T-helper 2 cell treated with Interferon-gamma antibody and Interleukin-4, amounts not matched to agents 5 μg/mL and 100 μg/mL, for 36 hours (primary cell): Measurements from ENCODE around the gene MRPL4.
A peak's percentile ranks its signal among the peaks of the same experiment; 100 is the strongest.

Experiments
- DNase-seq: peaks from one replicate; pipeline ENCODE4 v3.0.0; 2021; ENCODE audit warnings: low spot score
- H3K27ac Mint-ChIP-seq: one replicate; pipeline ENCODE4 v1.8.0; 2021; ENCODE audit warnings: mild to moderate bottlenecking, mixed read lengths
- H3K27me3 Mint-ChIP-seq: one replicate; pipeline ENCODE4 v1.8.0; 2021; ENCODE audit warnings: low read depth, mixed read lengths
- H3K36me3 Mint-ChIP-seq: one replicate; pipeline ENCODE4 v1.8.0; 2021; ENCODE audit warnings: low read depth, mixed read lengths
- H3K4me1 Mint-ChIP-seq: one replicate; pipeline ENCODE4 v1.8.0; 2021; ENCODE audit warnings: low read depth, mixed read lengths
- H3K4me3 Mint-ChIP-seq: one replicate; pipeline ENCODE4 v1.8.0; 2022; ENCODE audit warnings: mild to moderate bottlenecking, moderate library complexity, mixed read lengths
- H3K9me3 Mint-ChIP-seq: one replicate; pipeline ENCODE4 v1.8.0; 2021; ENCODE audit warnings: mixed read lengths

Gene MRPL4

GRCh38 chr19:10251792-10252694 is at the start of gene MRPL4:
Gene MRPL4, plus strand, starts transcription at chr19:10252214. Its CDS starts 40 bp downstream, at chr19:10252254.
- peak within 1 kb of the TSS; percentile 98 for H3K27ac Mint-ChIP-seq
- peaks cover 21% of the 10 kb centered on the region for H3K36me3 Mint-ChIP-seq
- peaks cover 14% of the 10 kb centered on the region for H3K4me1 Mint-ChIP-seq
- H3K4me3 Mint-ChIP-seq, result peak within 1 kb of the TSS; percentile 96
- H3K9me3 Mint-ChIP-seq, result no peaks in the 10 kb centered on the region
- DNase-seq, result peak; percentile 97
- H3K27me3 Mint-ChIP-seq, result no peaks in the 10 kb centered on the region

- H3K9me3 Mint-ChIP-seq, result peaks cover 10% of the 10 kb centered on the region
- H3K27ac Mint-ChIP-seq, result no peak overlapping the region
- no peak for DNase-seq
- H3K4me1 Mint-ChIP-seq, result peaks cover 6% of the 10 kb centered on the region
- H3K4me3 Mint-ChIP-seq, result no peak overlapping the region
- H3K27me3 Mint-ChIP-seq, result no peaks in the 10 kb centered on the region
- peaks cover 1% of the 10 kb centered on the region for H3K36me3 Mint-ChIP-seq
These were observed 48.3 kb upstream of the MRPL4 start for GRCh38 chr19:10203686-10204085.

- Mint-ChIP-seq H3K27me3 (no peaks in the 10 kb centered on the region), H3K36me3 (no peaks in the 10 kb centered on the region), H3K27ac (no peak overlapping the region), H3K4me3 (no peak overlapping the region), H3K4me1 (no peaks in the 10 kb centered on the region), H3K9me3 (peaks cover 10% of the 10 kb centered on the region)
- no peak for DNase-seq
These were observed 46.4 kb upstream of the MRPL4 start for GRCh38 chr19:10205636-10206035.

- no peak overlapping the region for H3K27ac Mint-ChIP-seq
- no peak for DNase-seq
These were observed 45.7 kb upstream of the MRPL4 start for GRCh38 chr19:10206226-10206885.

GRCh38 chr19:10207026-10207425 is 45.0 kb upstream of the MRPL4 start:
- Mint-ChIP-seq H3K4me3 (no peak overlapping the region), H3K36me3 (no peaks in the 10 kb centered on the region), H3K27me3 (no peaks in the 10 kb centered on the region), H3K27ac (no peak overlapping the region), H3K9me3 (peaks cover 10% of the 10 kb centered on the region), H3K4me1 (no peaks in the 10 kb centered on the region)
- no peak for DNase-seq

More at GRCh38 chr19:10206226-10206885, 45.7 kb upstream of the MRPL4 start:
- Mint-ChIP-seq H3K9me3 (peaks cover 10% of the 10 kb centered on the region), H3K4me3 (no peak overlapping the region), H3K4me1 (no peaks in the 10 kb centered on the region), H3K36me3 (no peaks in the 10 kb centered on the region), H3K27me3 (no peaks in the 10 kb centered on the region)

- H3K27ac Mint-ChIP-seq, result no peak overlapping the region
These were observed 42.7 kb upstream of the MRPL4 start for GRCh38 chr19:10209315-10209714.

GRCh38 chr19:10211061-10211460 is 41.0 kb upstream of the MRPL4 start:
- H3K27ac Mint-ChIP-seq, result no peak overlapping the region
- peaks cover 10% of the 10 kb centered on the region for H3K9me3 Mint-ChIP-seq
- H3K4me3 Mint-ChIP-seq, result no peak overlapping the region
- H3K4me1 Mint-ChIP-seq, result no peaks in the 10 kb centered on the region
- no peaks in the 10 kb centered on the region for H3K27me3 Mint-ChIP-seq
- no peaks in the 10 kb centered on the region for H3K36me3 Mint-ChIP-seq
- no peak for DNase-seq

More at GRCh38 chr19:10209315-10209714, 42.7 kb upstream of the MRPL4 start:
- Mint-ChIP-seq H3K36me3 (no peaks in the 10 kb centered on the region), H3K4me3 (no peak overlapping the region), H3K9me3 (peaks cover 10% of the 10 kb centered on the region), H3K4me1 (no peaks in the 10 kb centered on the region), H3K27me3 (no peaks in the 10 kb centered on the region)
- DNase-seq, result no peak

- H3K27ac Mint-ChIP-seq, result no peak overlapping the region
- no peak overlapping the region for H3K4me3 Mint-ChIP-seq
- no peaks in the 10 kb centered on the region for H3K27me3 Mint-ChIP-seq
- no peaks in the 10 kb centered on the region for H3K4me1 Mint-ChIP-seq
- H3K9me3 Mint-ChIP-seq, result peaks cover 10% of the 10 kb centered on the region
- no peaks in the 10 kb centered on the region for H3K36me3 Mint-ChIP-seq
- no peak for DNase-seq
These were observed 40.3 kb upstream of the MRPL4 start for GRCh38 chr19:10211691-10212090.

- Mint-ChIP-seq H3K9me3 (no peaks in the 10 kb centered on the region), H3K36me3 (no peaks in the 10 kb centered on the region), H3K4me1 (no peaks in the 10 kb centered on the region), H3K27me3 (no peaks in the 10 kb centered on the region), H3K4me3 (no peak overlapping the region), H3K27ac (no peak overlapping the region)
- DNase-seq, result no peak
These were observed 37.2 kb upstream of the MRPL4 start for GRCh38 chr19:10214784-10215183.

- no peak for DNase-seq
- Mint-ChIP-seq H3K36me3 (no peaks in the 10 kb centered on the region), H3K27ac (no peak overlapping the region), H3K4me3 (no peak overlapping the region), H3K9me3 (no peaks in the 10 kb centered on the region), H3K4me1 (no peaks in the 10 kb centered on the region), H3K27me3 (no peaks in the 10 kb centered on the region)
These were observed 34.9 kb upstream of the MRPL4 start for GRCh38 chr19:10217085-10217484.

GRCh38 chr19:10219678-10220077 is 32.3 kb upstream of the MRPL4 start:
- H3K4me1 Mint-ChIP-seq, result peaks cover 2% of the 10 kb centered on the region
- no peak for DNase-seq
- peaks cover 7% of the 10 kb centered on the region for H3K36me3 Mint-ChIP-seq
- H3K4me3 Mint-ChIP-seq, result no peak overlapping the region
- H3K27me3 Mint-ChIP-seq, result no peaks in the 10 kb centered on the region
- no peaks in the 10 kb centered on the region for H3K9me3 Mint-ChIP-seq
- H3K27ac Mint-ChIP-seq, result no peak overlapping the region

GRCh38 chr19:10220695-10221094 is 31.3 kb upstream of the MRPL4 start:
- DNase-seq, result no peak
- H3K27me3 Mint-ChIP-seq, result no peaks in the 10 kb centered on the region
- no peaks in the 10 kb centered on the region for H3K9me3 Mint-ChIP-seq
- H3K36me3 Mint-ChIP-seq, result peaks cover 7% of the 10 kb centered on the region
- H3K4me3 Mint-ChIP-seq, result no peak overlapping the region
- H3K4me1 Mint-ChIP-seq, result peaks cover 2% of the 10 kb centered on the region
- H3K27ac Mint-ChIP-seq, result no peak overlapping the region

- Mint-ChIP-seq H3K9me3 (no peaks in the 10 kb centered on the region), H3K27ac (no peak overlapping the region), H3K4me1 (peaks cover 2% of the 10 kb centered on the region), H3K27me3 (no peaks in the 10 kb centered on the region), H3K36me3 (peaks cover 7% of the 10 kb centered on the region), H3K4me3 (no peak overlapping the region)
- DNase-seq, result no peak
These were observed 29.7 kb upstream of the MRPL4 start for GRCh38 chr19:10222201-10222890.
